GM12891 (cell line): Measurements from ENCODE around the gene STAT4.

Experiments
- POLR2A ChIP-seq: IDR thresholded peaks from 2 replicates; pipeline ENCODE4 v1.6.1; 2011; ENCODE audit warnings: low read depth, low read length, control low read depth
- POLR2AphosphoS5 ChIP-seq: IDR thresholded peaks from 2 replicates; pipeline ENCODE4 v1.6.1; 2011; ENCODE audit warnings: low read depth, low read length, control low read depth

GRCh38 chr2:191180276-191180675 lies 29.5 kb upstream of the STAT4 start:
- no peak for TF ChIP-seq POLR2A
- no peak for TF ChIP-seq POLR2AphosphoS5
